Measurements from ENCODE around the gene MYBL2.

The MYBL2 gene

DNA sequence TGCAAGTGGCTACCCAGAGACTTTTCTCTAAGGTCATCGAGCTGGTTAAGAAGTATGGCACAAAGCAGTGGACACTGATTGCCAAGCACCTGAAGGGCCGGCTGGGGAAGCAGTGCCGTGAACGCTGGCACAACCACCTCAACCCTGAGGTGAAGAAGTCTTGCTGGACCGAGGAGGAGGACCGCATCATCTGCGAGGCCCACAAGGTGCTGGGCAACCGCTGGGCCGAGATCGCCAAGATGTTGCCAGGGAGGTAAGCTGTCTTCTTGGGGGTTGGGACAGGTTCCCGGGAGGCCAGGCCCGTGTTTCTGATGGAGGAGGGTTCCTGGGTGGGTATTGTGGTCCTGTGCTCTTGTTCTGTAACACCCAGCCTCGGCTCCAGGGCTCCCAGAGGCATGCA is 19.9 kb downstream of the MYBL2 start:
- DNase-seq = no peak

DNA sequence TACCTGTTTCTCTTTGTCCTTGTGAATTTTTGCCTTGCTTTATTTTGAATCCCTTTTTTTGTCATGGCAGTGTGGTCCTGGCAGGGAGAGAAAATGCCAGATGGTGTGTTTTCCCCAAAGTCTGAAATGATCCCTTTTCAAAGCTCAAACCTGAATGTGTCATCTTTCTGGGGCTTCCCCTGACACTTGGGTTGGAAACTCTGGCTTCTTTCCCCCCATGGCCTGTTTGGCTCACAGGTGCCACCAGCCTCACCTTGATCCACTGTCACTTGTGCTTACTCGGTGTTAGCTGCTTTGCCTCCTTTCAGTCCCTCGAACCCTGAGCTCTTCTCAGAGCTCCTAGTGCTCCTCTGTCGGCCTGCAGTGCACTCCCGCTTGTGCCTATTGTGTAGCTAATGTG is 22.3 kb downstream of the MYBL2 start:
- DNase-seq = no peak

DNA sequence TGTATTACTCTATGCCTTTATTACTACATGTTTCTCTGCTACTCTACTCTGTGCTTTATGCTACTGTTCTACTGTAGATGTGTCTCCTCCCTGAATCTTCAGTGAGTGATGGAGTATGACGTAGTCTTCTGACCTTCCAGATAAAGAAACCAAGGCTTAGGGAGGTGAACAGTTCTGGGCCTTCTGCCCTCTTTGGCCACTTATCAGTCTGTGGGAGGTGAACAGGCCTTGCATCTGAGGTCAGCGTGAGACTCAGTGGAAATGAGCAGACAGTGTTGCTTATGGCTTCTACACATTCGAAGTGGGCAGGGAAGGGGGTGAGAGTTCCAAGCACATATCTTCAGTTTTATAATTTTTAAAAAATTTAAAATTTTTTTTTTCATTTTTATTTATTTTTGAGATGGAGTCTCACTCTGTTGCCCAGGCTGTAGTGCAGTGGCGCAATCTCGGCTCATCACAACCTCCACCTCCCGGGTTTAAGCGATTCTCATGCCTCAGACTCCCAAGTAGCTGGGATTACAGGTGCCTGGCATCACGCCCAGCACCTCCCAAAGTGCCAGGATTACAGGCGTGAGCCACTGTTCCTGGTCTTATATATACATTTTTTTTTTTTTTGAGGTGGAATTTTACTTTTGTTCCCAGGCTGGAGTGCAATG is 24.2 kb downstream of the MYBL2 start:
- no peak for DNase-seq

DNA sequence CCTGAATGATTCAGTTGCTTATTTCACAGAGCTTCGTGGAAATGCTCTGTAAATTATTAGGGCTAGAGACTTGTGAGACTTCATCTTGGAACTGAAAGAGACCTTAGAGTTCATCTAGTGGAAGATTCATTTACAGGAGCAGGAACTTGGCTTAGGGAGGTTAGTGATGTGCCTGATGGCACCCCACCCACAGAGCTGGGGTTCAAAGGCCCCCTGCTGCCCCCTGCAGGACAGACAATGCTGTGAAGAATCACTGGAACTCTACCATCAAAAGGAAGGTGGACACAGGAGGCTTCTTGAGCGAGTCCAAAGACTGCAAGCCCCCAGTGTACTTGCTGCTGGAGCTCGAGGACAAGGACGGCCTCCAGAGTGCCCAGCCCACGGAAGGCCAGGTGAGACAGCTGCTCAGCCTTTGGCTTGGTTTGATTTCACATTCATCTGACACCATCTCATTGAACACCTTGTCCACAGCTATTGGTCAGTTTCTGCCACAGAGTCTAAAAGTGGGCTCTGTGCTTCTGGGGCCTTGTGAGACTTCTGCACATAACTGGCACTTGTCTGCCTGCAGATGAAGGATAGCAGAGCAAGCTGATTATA is 25.1 kb downstream of the MYBL2 start:
- DNase-seq = no peak

DNA sequence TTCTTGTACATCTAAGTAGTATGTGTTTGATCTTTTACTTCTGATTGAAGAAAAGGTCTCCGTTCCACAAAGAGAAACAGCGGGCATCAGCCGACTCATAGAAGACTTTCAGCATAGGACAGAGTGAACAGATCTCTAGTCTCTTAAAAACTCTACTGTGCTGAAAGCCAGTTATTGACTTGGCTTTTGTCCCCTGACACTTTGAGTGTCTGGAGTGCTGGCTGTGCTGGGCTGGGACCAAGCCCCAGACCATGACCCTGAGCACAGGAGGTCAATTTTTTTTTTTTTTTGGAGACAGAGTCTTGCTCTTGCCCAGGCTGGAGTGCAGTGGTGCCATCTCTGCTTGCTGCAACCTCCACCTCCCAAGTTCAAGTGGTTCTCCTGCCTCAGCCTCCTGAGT is 27.8 kb downstream of the MYBL2 start:
- DNase-seq = no peak

DNA sequence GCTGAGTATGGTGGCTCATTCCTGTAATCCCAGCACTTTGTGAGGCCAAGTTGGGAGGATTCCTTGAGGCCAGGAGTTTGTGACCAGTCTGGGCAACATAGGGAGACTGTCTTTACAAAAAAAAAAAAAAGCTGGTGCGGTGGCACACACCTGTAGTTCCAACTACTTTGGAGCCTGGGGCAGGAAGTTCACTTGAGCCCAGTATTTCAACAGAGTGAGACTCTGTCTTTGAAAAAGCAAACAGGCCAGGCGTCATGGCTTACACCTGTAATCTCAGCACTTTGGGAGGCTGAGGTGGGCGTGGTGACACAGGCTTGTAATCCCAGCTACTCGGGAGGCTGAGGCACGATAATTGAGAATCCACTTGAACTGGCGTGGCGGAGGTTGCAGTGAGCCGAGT is 28.7 kb downstream of the MYBL2 start:
- DNase-seq = no peak

DNA sequence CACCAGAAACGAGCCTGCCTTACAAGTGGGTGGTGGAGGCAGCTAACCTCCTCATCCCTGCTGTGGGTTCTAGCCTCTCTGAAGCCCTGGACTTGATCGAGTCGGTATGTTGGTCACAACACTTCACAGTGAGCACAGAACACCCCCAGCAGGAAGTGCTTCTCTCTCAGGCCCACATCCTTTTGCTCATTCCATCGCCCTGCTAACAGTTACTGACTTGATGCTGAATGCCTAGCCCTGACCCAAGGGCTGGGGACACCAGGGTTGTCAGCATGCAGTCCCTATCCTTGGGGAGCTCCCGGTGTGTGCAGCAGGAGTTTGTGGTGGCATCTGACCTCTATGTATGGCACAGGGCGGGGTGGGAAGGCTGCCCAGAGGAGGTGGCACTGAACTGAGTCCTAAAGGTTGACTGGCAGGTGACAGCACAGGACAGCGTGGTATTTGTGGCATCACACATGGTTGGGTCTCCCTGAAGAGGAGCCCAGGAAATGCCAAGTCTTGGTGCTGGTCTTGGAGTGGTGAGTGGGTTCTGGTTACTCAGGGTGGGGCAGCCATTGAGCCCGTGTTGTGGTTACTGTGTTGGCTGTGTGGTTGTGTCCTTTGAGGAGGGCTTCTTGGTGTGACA is 33.1 kb downstream of the MYBL2 start:
- DNase-seq = no peak

DNA sequence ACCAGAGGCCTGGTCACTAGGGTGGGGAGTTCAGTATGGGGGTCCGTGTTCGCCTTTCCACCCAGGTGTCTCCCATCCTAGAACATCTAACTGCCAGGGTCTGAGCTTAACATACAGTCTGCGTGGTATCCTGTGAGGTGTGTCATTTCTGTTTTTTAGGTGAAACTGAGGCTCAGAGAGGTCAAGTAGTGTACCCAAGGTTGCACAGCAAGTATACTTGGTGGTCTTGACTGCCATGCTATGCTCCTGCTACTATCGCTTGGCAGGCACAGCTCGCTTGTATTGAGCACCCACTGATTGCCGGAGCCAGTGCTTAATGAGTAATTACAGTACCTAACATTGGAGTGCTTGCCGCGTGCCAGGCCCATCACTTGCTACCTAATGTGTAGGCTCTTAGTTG is 33.7 kb downstream of the MYBL2 start:
- DNase-seq = no peak

DNA sequence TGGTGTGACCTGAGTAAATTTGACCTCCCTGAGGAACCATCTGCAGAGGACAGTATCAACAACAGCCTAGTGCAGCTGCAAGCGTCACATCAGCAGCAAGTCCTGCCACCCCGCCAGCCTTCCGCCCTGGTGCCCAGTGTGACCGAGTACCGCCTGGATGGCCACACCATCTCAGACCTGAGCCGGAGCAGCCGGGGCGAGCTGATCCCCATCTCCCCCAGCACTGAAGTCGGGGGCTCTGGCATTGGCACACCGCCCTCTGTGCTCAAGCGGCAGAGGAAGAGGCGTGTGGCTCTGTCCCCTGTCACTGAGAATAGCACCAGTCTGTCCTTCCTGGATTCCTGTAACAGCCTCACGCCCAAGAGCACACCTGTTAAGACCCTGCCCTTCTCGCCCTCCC is 35.6 kb downstream of the MYBL2 start:
- DNase-seq = no peak

DNA sequence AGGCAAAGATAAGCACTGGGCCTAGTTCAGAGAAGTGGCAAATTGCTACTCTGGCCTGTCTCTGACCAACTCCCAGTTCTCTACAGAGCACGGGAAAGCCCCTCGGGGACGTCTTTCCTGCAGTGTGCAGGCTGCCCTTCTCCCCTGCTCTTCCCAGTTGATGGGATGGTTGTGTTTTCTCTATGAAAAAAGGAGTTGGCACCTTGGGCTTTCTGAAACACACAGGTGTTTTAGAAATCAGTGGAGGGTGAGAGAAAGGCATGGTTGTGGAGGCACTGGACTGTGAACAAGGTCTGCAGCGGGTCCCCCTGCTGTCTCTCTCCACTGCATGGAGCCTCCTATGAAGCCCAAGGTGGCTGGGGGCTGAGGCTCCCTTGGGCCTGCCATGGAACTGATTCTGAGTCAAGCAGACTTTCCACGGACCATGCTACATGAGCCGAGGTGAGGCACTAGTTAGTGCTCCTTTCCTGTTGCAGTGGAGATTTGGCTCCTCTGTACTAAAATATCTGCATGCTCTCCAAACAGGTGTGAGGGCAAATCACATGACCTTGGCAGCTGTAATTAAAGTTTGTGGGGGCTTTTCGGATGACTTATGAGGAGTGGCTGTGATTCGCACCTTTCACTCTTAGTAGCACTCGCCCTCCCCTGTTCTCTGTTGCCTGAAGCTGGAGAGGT is 43.6 kb downstream of the MYBL2 start:
- DNase-seq = no peak

DNA sequence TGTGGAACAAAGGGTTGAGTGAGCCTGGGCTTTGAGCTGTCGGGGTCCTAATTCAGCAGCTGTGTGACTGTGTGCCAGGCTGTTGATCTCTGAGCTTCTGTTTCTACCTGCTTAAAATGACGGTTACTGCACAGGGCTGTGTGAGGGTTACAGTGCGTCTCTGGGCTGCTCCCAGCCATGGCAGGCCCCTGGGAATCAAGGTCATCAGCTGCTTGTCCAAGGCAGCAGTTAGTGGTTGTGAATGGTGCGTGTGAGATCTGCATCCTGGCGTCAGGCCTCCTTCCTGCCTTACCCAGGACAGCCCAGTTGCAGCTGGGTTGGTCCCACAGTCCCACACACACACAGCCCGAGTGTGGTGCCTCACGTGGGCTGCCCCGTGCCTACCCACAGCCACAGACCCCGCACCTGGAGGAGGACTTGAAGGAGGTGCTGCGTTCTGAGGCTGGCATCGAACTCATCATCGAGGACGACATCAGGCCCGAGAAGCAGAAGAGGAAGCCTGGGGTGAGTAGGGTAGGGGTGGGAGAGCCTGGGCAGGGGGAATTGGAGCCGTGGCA is 44.3 kb downstream of the MYBL2 start:
- DNase-seq = no peak

DNA sequence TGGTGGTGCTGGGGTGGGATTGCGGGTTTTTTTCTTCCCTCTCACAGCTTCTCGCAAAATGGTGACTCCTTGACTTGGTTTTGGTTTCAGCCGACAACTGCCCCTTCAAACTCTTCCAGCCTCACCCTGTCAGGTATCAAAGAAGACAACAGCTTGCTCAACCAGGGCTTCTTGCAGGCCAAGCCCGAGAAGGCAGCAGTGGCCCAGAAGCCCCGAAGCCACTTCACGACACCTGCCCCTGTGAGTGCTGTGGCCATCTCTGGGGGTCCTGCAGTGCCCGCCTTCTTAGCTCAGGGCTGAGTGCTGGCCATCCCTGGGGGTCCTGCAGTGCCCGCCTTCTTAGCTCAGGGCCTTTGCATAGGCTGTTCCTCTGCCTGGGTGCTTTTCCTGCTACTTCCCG is 48.1 kb downstream of the MYBL2 start:
- no peak for DNase-seq

DNA sequence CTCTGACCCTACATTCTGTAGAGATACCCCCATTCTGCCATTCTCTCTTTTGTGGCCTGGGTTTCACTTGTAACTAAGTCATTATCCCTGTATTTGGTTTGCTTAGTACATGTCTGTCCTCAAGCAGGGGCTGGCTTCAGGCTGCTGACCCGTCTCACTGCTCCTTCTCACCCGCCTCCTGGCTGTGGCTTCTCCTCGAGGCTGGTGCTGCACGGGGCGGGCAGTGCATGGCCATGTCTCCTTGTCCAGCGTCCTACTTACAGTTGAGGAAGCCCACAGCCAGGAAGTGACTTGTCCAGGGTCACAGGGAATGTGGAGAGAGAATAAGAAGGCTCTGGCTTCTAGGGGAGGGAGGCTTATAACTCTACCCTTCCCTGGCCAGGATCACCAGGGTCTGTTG is 48.6 kb downstream of the MYBL2 start:
- DNase-seq = no peak

DNA sequence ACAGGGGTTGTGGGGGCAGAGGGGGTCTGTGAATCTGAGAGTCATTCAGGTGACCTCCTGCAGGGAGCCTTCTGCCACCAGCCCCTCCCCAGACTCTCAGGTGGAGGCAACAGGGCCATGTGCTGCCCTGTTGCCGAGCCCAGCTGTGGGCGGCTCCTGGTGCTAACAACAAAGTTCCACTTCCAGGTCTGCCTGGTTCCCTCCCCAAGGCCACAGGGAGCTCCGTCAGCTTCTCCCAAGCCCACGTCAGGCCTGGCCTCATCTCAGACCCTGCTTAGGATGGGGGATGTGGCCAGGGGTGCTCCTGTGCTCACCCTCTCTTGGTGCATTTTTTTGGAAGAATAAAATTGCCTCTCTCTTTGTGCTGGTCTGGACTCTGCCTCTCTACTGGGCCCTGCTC is 49.2 kb downstream of the MYBL2 start:
- no peak for DNase-seq

DNA sequence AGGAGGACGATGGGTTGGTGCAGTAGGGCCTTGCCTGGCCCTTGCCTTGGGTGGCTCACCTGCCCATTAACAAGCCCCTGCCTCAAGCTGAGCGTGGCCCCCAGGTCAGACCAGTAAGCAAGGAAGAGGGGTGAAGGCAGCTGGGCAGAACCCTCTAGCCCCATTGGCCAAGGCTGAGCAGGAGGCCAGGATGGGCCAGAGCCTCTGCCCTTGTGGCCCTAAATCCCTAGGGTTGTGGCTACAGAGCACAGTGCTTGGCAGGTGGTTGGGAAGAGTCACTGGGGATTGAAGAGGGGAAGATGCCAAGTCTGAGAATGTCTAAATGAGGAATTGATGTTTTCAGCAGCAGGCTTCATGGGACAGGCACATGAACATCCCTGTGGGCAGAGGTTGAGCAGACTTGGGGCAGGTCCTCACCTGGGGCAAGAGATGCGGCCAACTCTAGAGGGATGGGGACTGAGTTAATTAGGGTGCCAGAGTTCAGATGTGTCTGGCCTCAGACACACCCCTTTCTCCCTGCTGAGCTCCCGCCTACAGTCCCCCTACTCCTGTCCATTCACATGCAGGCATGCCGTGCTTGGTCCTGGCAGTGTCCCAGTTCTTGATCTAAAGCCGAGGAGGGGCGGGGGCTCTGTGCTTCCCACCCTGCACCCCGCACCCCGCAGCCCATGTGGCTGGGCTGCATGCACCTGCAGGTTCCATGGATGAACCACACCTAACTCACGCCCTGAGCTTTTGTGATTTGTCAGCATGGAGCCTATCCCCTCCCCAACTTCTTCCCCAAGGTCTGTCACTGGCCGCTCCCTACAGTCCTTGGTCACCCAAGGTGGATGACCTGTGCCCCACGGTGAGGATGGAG is 50.1 kb downstream of the MYBL2 start:
- no peak for DNase-seq

DNA sequence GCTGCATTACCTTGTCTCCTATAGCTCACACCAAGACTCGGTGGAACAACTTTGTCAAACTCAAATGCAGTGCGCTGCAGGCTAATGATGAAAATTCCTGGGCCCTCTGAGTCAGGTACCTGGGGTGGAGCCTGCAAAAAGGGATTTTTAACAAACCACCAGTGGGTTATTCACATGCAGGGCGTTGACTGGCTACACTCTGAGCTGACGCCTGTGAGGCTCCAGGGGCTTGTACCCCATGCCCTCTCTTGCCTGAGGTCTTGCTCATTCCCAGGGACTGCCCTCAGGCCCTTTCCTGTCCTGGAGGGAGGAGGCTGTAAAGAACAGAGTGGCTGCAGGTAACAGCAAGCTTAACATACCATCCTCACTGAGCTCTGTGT is 50.7 kb downstream of the MYBL2 start:
- DNase-seq = no peak

DNA sequence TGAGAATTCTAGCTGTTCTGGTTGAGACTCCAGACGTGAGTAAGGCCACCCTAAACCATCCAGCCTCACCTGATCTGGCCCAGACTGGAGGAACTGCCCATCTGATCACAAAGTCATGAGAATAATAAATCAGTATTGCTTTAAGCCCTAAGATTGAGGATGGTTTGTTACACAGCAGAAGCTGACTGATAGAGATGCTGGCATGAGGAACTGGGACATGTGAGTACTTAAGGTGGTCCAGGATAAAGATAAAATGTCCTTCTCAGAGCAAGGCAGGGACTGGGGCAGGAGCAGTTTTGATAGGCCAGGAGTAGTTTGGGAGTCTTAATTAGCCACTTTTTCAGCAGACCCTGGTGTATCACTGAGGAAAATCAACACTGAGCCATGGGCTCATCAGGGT is 53.1 kb downstream of the MYBL2 start:
- no peak for DNase-seq

DNA sequence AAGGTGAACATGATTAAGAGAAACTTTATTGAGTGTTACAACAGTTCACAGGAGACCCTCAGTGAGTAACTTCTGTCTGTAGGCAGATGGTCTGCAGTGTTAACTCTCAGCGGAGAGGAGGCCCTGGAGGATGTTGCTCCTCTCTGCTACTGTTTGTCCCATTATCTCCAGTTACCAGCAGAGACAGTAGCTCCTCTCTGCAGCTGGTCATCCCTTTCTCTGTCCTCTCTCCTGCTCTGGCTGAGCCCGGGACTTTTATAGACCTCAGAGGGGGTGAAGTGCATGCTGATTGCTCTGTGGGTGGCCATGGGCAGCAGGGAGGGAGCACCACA is 54.1 kb downstream of the MYBL2 start:
- DNase-seq = no peak

DNA sequence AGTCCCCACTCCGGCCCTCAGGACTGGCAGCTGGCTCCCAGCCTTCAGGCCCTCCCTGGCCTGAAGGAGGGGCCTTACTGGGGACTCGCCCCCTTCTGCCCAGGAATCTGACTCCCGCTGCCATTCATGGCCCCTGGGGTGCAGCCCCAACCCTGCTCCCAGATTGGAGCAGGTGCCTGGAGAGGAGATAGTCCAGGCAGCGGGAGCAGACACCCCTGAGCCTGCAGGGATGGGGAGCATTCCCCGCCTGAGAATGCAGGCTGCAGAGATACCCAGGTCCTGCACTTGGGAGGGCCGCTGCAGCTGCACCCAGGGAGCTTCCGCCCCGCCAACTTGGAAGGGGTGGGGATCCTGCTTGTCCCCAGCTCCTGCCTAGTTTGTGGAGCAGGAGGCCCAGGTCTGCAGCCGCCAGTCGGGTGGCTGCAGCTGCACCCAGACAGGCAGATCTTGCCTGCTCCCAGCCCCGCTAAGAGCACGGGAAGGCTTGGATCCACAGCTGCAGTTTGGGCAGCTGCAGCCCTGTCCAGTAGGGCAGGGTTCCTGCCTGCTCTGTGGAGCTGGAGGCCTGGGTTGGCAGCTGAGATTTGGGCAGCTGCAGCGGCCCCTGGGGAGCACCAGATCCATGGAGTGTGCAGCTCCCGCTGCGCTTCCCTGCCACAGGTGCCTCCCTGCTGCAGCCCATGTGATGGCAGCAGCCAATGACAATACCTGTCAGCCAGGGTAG is 54.7 kb downstream of the MYBL2 start:
- DNase-seq = no peak

DNA sequence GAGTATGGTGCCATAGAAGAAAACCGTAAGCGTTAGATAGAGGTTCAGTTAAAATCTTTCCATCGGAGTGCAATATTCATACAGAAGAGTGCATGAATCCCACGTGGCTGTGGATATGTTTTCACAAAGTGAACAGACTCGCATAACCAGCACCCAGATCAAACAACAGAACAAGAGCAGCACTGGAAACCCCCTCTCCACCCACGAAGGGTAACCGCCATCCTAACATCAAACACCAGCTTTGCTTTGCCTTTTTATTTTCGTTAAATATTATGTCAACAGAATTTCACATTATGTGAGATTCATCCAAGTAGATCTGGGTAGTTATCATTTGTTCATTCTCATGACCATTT is 55.2 kb downstream of the MYBL2 start:
- DNase-seq = no peak

DNA sequence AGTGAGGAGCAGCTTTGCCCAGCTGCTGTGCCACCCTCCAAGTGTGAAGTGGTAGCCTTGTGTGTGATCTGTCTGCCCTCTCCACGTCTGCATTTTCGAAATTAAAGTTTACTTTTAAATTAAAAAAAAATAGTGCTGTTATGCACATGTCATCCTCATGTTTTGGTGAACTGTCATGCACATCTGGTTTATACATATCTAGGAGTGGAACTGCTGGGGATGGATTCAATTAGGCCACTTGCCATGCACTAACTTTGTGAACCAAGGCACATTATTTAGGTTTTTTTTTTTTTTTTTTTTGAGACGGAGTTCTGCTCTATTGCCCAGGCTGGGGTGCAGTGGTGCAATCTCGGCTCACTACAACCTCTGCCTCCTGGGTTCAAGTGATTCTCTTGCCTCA is 56.3 kb downstream of the MYBL2 start:
- no peak for DNase-seq

DNA sequence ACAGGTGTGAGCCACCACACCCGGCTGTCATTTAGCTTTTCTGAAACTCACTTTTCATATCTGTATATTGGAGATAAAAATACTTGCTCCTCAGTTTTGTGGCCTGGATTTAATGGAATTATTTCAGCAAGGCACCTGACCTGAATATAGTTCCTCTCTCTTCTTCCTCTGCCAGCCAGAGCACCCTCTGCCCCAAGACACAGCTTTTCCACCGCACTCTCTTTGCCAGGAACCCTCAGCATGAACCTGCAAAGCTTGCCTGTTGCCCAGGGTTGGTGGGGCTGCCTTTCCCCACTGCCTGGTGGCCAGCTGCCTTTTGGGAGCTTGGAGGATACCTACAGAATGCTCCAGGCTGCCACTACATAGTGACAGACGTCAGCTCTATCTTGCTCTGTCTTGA is 56.8 kb downstream of the MYBL2 start:
- DNase-seq = no peak

DNA sequence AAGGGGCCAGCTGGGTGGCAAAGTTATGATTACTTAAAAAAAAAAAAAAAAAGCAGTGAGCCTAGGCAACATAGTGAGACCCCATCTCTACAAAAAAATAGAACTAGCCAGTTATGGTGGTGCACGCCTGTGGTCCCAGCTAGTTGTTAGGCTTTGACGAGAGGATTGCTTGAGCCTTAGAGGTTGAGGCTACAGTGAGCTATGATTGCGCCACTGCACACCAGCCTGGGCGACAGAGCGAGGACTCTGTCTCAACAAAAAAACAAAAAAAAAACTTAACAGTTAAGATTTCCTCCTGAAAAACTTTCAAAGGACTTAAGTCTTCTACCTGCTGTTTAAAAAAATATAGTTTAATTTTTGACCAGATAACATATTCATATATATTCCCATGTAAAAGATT is 57.5 kb downstream of the MYBL2 start:
- no peak for DNase-seq
